NCI-H2171 treated with DMSO at 0.1 percent for 48 hours (cell line): ENCODE results near the gene AMIGO1.

Experiments
- DNase-seq: peaks from one replicate; lab custom pipeline; 2025; lab: John Stamatoyannopoulos, UW

AMIGO1 gene

DNA sequence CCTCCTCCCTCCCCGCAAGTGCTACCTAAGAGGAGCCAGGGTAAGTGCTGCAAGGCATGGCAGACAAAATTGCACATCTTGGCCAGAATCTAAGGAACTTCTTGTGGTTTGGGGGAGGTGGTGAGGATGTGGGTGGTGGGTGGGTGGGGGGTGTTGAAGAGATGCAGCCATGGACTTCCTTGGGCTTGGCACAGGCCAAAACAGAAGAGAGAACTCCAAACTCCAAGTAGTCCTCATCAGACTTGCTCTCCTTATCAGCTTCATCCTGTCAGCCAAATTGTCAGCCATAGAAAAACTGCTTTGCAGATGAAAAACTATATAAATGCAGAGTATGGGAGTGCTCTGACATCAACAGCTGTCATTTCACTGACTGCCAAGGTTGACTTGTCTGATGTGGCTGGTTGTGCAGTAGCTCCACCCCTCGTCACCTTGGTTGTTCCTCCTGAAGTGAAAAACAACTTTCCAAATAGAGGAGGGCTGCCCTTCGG is 7.1 kb downstream of the AMIGO1 start:
- DNase-seq: peak; percentile 22

DNA sequence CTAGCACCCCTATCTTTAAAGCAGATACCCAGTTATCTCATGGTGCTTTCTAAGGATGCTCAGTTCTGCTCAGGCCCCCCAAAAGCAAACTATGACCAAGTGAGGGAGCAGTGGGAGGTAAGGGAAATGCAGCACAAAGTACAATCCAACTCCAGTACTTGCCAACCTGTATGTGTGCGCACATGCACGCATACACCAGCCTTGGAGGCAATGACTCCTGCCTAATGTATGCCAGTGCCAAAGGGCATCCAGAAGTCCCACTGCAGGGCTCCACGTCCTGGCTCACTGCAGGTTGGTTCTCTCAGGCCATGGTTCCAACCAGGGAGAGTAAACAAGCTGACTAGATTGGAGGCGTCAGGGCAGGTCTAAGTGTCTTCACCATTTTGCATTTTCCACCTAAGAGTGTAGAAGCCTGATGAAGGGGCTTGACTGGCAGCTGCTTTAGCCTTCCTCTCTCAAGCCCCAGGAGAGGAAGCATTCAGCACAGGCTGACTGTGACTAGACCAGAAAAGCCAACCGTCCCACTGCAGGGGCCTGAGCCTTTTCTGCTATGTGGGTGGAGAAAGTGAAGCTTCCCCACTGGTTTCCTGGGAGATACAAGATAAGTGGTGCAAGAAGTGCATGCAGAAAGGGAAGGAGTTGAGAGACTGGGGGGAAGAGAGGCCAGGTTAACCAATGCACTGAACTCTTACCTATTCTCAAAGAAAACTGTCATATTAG is 7.7 kb downstream of the AMIGO1 start:
- DNase-seq: peak; percentile 8

GRCh38 chr1:109500941-109501381 is 8.6 kb downstream of the AMIGO1 start:
- no peak for DNase-seq

- peak; percentile 37 for DNase-seq
Observed at GRCh38 chr1:109499661-109500536, 9.6 kb downstream of the AMIGO1 start.

GRCh38 chr1:109499081-109499480 is 10.4 kb downstream of the AMIGO1 start:
- DNase-seq: no peak

GRCh38 chr1:109498161-109498801 is 11.2 kb downstream of the AMIGO1 start:
- peak; percentile 91 for DNase-seq

DNA sequence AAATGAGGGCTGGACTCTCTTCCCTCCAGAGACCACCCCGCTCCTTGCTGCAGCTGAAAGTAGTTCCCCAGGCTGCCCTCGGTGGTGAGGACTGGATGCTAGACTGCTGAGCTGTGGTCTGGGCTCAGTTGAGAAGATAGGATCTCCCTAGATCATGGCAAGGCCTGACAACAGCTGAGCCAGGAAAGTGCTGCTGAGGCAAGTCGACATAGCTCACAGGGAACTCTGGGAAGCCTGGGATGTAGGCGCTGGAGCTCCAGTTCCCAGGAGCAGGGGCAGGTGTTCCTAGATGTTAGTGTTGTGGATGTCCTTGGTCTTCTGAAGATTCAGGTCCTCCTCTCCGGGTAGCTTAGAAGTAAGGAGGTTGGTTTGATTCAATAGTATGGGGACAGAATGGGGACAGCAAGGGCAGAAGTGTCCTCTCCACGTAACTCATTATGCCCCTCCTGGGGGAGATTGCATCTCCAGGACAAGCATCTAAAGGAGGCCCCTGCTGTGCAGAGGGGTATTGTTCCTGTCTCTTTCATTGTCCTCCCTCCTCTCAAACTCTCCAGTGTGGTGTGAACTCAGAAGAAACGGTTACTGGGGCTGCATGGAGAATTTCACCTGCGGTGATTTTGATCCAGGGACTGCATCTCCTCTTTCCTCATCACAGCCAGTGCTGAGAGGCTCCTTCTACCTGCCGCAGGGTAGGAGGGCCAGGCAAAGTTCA is 11.9 kb downstream of the AMIGO1 start:
- peak; percentile 28 for DNase-seq

DNA sequence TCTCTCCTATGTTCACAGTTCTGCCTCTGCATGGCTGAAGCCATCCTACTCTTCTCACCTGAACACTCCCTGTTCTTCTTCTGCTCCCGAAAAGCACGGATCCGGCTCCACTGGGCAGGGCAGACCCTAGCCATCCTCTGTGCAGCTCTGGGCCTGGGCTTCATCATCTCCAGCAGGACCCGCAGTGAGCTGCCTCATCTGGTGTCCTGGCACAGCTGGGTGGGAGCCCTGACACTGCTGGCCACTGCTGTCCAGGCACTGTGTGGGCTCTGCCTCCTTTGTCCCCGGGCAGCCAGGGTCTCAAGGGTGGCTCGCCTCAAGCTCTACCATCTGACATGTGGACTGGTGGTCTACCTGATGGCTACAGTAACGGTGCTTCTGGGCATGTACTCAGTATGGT is 13.8 kb downstream of the AMIGO1 start:
- DNase-seq: no peak

DNA sequence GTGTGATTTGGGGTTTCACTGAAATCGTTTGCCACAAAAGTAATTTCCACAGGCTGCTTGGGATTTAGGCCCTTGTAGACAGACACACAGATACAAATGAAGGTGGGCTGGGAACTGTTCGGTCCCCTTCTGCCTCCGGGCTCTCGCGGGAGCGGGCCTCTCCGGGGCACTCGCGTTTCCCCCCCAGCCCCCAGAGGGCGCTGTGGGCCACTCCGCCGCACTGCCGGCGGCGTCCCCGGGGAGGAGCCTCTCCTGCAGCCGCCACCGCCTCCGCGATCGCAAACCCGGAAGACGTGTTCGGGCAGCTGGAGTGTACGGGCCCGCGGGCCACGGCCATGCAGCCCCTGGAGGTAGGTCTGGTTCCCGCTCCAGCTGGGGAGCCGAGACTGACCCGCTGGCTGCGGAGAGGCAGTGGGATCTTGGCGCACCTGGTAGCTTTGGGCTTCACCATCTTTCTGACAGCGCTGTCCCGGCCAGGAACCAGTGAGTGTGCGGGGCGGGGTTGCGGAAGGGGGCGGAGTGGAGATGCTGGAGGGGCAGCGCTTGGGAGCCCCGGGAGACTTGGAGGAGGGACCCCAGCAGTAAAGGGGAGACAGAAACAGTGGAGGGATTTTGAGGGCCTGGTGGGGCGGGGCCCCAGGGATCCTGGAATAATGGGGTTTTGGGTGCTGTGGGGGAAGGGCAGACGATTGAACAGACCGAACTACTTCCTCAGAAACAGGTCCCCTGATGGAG is 15.6 kb downstream of the AMIGO1 start, which contains the start of gene CYB561D1:
Gene CYB561D1, plus strand, starts transcription at position 290 of the 735 bp plus-strand sequence. Its CDS starts 46 bp downstream, at position 336.
- DNase-seq: peak; percentile 82

DNA sequence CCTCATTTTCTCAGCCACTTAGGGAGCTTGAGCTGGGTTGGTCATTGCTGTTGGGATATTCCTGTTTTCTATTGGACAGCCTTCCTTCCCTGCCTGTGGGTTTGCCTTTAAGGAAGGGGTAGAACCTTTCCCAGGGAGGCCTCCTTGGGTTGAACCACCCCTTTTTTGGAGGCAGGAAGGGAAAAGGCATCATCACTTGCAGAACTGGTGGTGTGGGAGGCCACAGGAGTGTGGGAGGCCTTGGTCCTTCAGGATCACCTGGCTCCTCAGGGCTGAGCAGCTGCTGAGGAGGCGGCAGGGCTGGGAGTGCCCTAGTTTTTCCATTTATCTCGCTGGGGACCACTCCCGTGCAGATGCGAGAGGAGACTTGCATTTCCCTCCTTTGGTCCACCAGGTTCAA is 16.3 kb downstream of the AMIGO1 start:
- DNase-seq: no peak

- no peak for DNase-seq
Observed at GRCh38 chr1:109492779-109493178, 16.7 kb downstream of the AMIGO1 start.

DNA sequence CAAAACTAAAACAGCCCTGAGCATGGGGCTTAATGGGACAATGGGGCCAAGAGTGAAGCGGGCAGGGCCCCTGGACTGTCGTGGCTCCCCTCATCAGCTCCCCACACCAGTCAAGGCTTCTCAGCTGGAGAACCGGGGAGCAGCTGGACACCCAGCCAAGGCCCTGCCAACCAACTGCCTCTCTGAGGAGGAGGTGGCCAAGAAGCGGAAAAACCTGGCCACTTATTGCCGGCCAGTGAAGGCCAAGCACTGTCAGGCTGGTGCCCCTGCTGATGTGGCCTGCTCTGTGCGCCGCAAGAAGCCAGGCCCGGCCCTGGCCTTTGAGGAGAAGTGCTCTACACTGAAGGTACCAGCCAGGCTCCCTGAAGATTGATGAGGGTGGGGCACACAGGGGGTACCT is 18.2 kb downstream of the AMIGO1 start:
- DNase-seq: no peak

DNA sequence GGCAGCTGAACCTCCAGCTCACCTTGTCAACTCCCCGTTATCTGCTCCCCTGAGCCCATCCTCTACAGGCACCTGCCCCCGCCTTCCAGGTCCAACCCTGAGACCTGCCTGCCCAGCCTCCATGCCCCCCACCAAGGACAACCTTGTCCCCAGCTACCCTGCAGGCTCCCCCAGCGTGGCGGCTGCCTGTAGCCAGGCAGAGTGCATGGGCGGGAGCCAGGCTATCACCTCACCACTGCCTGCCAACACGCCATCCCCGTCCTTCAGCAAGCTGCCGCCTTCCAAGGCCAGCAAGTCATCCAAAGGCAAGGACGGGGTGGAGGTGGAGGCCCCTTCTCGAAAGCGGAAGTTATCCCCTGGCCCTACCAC is 18.6 kb downstream of the AMIGO1 start:
- no peak for DNase-seq

GRCh38 chr1:109490029-109490933 is 19.2 kb downstream of the AMIGO1 start:
- peak; percentile 68 for DNase-seq

- DNase-seq: no peak
Observed at GRCh38 chr1:109488696-109489095, 20.8 kb downstream of the AMIGO1 start.

- DNase-seq: no peak
Observed at GRCh38 chr1:109488201-109488600, 21.3 kb downstream of the AMIGO1 start.

DNA sequence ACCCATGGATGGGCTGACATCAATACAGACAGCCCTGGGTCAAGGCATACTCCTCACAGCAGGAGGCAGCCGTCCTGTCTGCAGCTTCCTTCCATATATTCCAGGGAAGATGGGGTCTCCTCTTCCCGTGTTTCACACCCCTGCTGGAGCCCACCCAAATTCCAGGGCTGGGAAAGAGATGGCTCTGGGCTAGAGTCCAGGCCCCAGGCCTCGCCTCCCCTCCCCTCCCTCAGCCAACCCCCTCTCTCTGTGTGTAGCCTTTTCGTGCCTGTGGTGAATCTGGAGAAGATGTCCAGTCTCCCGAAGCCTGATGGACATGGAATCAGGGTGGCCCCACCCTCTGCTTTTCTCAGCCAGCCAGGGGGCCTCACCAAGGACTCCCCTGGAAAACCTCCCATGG is 22.3 kb downstream of the AMIGO1 start:
- no peak for DNase-seq

DNA sequence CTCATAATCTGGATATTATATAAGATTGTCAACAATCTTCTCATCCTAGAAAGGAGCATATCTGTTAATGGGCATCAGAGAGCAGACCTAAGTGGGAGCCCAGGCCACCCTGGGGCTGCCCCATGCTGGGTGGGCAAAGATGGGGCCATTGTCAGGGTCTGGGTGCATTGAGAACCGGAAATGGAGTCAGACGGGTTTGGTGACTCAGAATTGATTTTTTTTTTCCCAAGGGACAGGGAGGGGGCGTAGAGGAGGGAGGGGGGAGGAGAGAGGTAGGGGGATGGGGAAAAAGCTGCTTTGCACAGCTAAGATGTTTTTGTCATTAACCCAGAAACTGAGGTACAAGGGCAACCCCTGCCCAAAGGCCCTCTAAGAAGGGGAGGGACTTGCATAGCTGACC is 24.5 kb downstream of the AMIGO1 start:
- DNase-seq: peak; percentile 23

DNA sequence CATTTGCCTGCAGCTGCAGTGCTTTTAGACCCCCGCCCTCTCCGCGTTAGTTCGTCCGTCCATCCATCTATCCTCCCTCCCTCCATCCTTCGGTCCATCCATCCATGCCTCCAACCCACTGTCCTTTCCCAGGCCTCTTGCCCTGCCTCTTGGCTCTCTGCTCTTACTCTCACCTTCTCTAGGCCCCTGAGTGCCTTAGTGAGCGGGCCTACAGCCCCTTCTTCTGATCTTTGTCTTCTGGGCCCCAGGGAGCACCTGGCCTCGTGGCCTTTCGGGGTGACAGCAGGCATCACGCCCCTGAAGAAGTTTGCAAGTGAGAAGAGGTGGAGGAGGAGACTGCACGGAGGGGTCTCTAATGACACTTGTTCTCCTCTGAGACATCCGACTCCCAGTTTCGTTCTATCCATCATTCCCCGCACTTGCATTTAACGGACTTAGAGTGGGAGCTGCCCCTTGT is 25.0 kb downstream of the AMIGO1 start:
- peak; percentile 47 for DNase-seq
